Astrocyte of the spinal cord (primary cell): ENCODE data around the gene RCL1.

Experiments
- DNase-seq: peaks from one replicate; pipeline ENCODE4 v3.0.0; 2011; ENCODE audit warnings: low read depth, low spot score
- H3K4me3 ChIP-seq: 2 replicates; pipeline ENCODE4 v1.5.1; 2011; ENCODE audit warnings: low read depth, mild to moderate bottlenecking, low read length, moderate library complexity
- in situ Hi-C: cut with HindIII; loops from 2 replicates; pipeline ENCODE4 v1.10.0; 2017; ENCODE audit warnings: low sequenced_read_pairs
- TF ChIP-seq, protein P1 (sequence below): IDR thresholded peaks from 2 replicates; pipeline ENCODE4 v1.5.1; 2012; ENCODE audit warnings: low read depth, mild to moderate bottlenecking, low read length, inconsistent platforms

The RCL1 gene

DNA sequence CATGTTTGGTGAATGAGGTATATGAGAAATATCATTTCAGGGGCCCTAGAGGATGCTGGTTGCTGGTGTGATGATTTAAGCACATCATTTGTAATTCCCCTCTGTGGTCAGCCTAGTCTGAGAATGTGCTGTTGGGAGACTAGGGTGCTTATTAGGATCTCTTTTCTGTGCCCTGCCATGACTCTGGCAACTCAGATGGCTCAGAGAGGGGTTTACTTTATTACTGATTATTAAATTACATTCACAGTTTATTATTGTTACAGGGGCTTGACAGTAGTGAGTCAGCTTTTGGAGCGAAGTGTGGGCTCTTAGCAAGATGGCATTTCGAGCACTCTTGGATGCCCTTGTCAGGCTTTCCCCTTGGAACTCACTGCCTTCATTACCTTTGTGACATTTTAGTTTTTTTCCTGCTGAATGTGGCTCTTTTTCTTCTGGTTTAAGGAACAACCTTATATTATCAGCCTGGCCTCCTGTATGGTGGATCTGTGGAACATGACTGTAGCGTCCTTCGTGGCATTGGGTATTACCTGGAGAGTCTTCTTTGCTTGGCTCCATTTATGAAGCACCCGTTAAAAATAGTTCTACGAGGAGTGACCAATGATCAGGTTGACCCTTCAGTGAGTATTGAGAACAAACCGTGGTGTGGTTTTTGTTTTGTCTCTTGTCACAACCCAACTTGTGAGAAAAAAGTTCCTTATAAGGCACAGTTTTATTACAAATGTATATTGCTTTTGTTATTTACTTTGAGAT, 33.8 kb downstream of the RCL1 start:
- H3K4me3 ChIP-seq: no peak overlapping the region
- DNase-seq: no peak
- in situ Hi-C loops: no loop called here
- TF ChIP-seq, protein P1, sequence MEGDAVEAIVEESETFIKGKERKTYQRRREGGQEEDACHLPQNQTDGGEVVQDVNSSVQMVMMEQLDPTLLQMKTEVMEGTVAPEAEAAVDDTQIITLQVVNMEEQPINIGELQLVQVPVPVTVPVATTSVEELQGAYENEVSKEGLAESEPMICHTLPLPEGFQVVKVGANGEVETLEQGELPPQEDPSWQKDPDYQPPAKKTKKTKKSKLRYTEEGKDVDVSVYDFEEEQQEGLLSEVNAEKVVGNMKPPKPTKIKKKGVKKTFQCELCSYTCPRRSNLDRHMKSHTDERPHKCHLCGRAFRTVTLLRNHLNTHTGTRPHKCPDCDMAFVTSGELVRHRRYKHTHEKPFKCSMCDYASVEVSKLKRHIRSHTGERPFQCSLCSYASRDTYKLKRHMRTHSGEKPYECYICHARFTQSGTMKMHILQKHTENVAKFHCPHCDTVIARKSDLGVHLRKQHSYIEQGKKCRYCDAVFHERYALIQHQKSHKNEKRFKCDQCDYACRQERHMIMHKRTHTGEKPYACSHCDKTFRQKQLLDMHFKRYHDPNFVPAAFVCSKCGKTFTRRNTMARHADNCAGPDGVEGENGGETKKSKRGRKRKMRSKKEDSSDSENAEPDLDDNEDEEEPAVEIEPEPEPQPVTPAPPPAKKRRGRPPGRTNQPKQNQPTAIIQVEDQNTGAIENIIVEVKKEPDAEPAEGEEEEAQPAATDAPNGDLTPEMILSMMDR: no peak

- no peak for DNase-seq
- H3K4me3 ChIP-seq: no peak overlapping the region
- TF ChIP-seq, protein P1: no peak
- in situ Hi-C loops: no loop called here
Observed at GRCh38 chr9:4827224-4827623, 34.5 kb downstream of the RCL1 start.

DNA sequence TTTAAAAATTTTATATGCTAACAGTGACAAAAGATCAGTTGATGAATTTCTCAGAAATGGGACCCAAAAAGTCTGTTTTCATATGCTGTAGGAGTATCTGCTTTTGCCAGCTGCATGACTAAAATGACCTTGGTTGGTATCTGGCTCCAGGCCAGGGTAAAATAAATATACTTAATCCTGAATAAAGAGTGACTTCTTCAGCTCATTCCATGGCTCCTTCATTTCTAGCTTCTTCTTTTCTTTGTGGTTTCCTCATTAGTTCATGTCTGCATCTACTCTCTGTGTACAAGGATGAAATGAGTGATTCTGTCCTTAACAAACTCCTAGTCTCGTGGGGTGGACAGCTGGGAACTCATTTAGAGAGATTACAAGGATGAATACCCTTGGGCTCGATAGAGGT, 36.0 kb downstream of the RCL1 start:
- in situ Hi-C loops: no loop called here
- no peak overlapping the region for H3K4me3 ChIP-seq
- DNase-seq: peak; percentile 56
- TF ChIP-seq, protein P1: no peak

DNA sequence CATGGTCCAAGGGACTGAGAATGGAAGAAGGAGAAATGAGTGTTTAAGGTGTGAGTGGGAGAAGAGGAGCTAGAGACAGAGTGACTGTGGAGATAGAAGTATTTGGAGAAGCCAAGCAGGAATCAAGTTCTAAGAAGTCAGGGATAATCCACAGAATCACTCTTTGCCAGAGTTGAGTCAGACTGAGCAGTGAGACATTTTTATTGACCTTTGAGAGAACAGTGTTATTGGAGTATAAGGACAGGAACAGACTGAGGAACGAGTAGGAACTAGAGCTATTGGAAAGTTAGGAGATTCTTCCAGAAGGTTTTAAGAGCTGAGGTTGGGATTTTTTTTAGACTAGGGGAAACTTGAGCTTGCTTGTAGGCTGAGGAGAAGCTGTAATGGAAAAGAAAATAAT, 37.2 kb downstream of the RCL1 start:
- peak; percentile 55 for DNase-seq
- in situ Hi-C loops: no loop called here
- H3K4me3 ChIP-seq: no peak overlapping the region
- TF ChIP-seq, protein P1: no peak

GRCh38 chr9:4830699-4831098, 38.0 kb downstream of the RCL1 start:
- TF ChIP-seq, protein P1: no peak
- no peak overlapping the region for H3K4me3 ChIP-seq
- in situ Hi-C loops: no loop called here
- no peak for DNase-seq

DNA sequence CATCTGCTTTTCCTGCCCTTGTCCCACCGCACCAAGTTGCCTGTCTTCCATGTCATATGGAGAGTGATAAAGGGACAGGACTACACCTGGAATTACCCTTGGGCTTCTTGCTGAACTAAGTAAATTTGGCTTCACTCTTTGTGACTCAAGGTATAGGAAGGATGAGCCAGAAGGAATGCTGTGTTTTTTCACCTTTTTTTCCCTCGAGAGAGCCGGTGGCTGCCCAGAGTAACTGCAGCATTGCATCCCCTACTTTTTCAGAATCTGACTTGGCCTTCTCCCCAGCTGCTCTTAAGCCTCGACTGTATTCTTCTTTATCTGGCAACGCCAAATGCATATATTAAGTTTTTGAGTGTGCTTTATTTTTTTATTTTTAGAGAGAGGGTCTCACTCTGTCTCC, 38.4 kb downstream of the RCL1 start:
- TF ChIP-seq, protein P1: no peak
- in situ Hi-C loops: no loop called here
- DNase-seq: no peak
- no peak overlapping the region for H3K4me3 ChIP-seq

DNA sequence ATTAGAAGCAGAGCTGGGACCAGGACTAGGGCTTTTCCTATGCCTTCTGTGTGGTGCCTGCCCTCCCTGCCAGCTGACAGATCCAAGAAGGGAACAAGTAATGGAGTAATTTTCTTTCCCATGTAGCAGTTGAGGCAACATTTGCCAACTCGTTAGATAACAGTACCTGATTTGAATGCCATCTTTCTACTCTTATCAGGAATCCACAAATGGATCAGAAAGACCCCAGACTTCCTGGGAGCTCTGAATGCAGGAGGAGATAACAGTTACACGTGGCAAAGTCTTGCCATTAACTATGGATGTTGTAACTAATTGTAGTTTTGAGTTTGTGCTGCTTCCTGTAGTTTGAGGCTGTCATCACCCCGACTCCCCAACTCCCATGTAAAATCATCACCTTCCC, 39.2 kb downstream of the RCL1 start:
- H3K4me3 ChIP-seq: no peak overlapping the region
- no peak for DNase-seq
- TF ChIP-seq, protein P1: no peak
- in situ Hi-C loops: no loop called here
